Osteoblast (primary cell): ENCODE data around the gene CAPN12. TPM values are rescaled to one million over a fixed set of nuclear protein-coding genes. Genes with fewer than 3 reads are reported as not detected.

Source experiments
- DNase-seq: peaks from one replicate; pipeline ENCODE4 v3.0.0; 2011; ENCODE audit warnings: low spot score, mixed read lengths; ENCODE audit not compliant: insufficient read length; ENCODE audit errors: missing footprints
- H2AFZ ChIP-seq: 2 replicates; pipeline ENCODE4 v1.6.0; 2011; ENCODE audit warnings: mild to moderate bottlenecking, low read length
- H3K27ac ChIP-seq: 2 replicates; pipeline ENCODE4 v1.5.1; 2011; ENCODE audit warnings: mild to moderate bottlenecking, low read depth, low read length, moderate library complexity
- H3K27me3 ChIP-seq: 2 replicates; pipeline ENCODE4 v1.6.0; 2012; ENCODE audit warnings: mild to moderate bottlenecking, control low read depth, inconsistent platforms, low read length, moderate library complexity; ENCODE audit not compliant: insufficient read depth
- H3K36me3 ChIP-seq: 2 replicates; pipeline ENCODE4 v1.5.1; 2011; ENCODE audit warnings: mild to moderate bottlenecking, low read length, control low read depth, moderate library complexity; ENCODE audit not compliant: insufficient read depth
- H3K4me1 ChIP-seq: 2 replicates; pipeline ENCODE4 v1.5.1; 2011; ENCODE audit warnings: mild to moderate bottlenecking, low read length, control low read depth, moderate library complexity; ENCODE audit not compliant: insufficient read depth
- H3K4me2 ChIP-seq: 2 replicates; pipeline ENCODE4 v1.6.0; 2011; ENCODE audit warnings: mild to moderate bottlenecking, low read length; ENCODE audit not compliant: insufficient read depth
- H3K4me3 ChIP-seq: fragments of 200-600 bp; sonication (generic); 3 replicates; pipeline ENCODE4 v1.5.1; 2012; ENCODE audit warnings: mild to moderate bottlenecking, low read length, inconsistent platforms; ENCODE audit not compliant: insufficient read depth
- H3K79me2 ChIP-seq: 2 replicates; pipeline ENCODE4 v1.6.0; 2012; ENCODE audit warnings: mild to moderate bottlenecking, low read length, control low read depth, inconsistent platforms; ENCODE audit not compliant: insufficient read depth
- H3K9me3 ChIP-seq: 2 replicates; pipeline ENCODE4 v1.5.1; 2011; ENCODE audit warnings: low read depth, low read length, control low read depth
- H4K20me1 ChIP-seq: 2 replicates; pipeline ENCODE4 v1.6.0; 2012; ENCODE audit warnings: mild to moderate bottlenecking, low read length, control low read depth; ENCODE audit not compliant: insufficient read depth
- total RNA-seq: library from RNA; depleted of rRNA; stranded (reverse); fragments of >200 nt; gene quantifications from 2 replicates; pipeline ENCODE4 v1.2.3, GENCODE V29; 2012
- TF ChIP-seq, protein P1 (sequence below): IDR thresholded peaks from 2 replicates; pipeline ENCODE4 v1.5.1; 2011; ENCODE audit warnings: mild to moderate bottlenecking, low read depth, low read length, moderate library complexity; ENCODE audit errors: extremely low read depth

CAPN12 gene, protein sequence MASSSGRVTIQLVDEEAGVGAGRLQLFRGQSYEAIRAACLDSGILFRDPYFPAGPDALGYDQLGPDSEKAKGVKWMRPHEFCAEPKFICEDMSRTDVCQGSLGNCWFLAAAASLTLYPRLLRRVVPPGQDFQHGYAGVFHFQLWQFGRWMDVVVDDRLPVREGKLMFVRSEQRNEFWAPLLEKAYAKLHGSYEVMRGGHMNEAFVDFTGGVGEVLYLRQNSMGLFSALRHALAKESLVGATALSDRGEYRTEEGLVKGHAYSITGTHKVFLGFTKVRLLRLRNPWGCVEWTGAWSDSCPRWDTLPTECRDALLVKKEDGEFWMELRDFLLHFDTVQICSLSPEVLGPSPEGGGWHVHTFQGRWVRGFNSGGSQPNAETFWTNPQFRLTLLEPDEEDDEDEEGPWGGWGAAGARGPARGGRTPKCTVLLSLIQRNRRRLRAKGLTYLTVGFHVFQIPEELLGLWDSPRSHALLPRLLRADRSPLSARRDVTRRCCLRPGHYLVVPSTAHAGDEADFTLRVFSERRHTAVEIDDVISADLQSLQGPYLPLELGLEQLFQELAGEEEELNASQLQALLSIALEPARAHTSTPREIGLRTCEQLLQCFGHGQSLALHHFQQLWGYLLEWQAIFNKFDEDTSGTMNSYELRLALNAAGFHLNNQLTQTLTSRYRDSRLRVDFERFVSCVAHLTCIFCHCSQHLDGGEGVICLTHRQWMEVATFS
- not detected in 2 replicates for total RNA-seq

DNA sequence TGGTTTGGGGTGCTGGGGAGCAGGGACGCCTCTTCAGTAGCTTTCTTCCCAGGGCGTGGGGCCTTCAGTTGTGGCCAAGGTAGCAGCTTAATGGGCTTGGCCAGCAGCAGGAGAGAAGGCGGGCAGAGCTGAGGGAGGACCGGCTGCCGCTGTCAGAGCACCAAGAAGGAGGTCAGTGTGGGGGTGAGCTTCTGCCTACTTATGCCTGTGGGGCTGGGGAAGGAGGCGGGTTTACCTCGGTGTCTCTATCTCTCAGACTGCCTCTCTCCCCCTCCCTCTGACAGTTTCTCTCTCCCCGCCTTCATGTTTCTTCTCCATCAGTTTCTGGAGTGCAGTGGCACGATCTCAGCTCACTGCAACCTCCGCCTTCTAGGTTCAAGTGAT is at the start of gene CAPN12:
CAPN12 (minus strand) TSS at position 177 of the 384 bp plus-strand sequence. CDS start 309 bp downstream, outside the sequence.
- H3K27ac ChIP-seq = no peak within 1 kb of the TSS
- H3K27me3 ChIP-seq = no peaks in the 10 kb centered on the region
- H3K4me2 ChIP-seq = no peak within 1 kb of the TSS
- no peaks in the 10 kb centered on the region for H3K79me2 ChIP-seq
- H3K4me1 ChIP-seq = no peaks in the 10 kb centered on the region
- TF ChIP-seq, protein P1, sequence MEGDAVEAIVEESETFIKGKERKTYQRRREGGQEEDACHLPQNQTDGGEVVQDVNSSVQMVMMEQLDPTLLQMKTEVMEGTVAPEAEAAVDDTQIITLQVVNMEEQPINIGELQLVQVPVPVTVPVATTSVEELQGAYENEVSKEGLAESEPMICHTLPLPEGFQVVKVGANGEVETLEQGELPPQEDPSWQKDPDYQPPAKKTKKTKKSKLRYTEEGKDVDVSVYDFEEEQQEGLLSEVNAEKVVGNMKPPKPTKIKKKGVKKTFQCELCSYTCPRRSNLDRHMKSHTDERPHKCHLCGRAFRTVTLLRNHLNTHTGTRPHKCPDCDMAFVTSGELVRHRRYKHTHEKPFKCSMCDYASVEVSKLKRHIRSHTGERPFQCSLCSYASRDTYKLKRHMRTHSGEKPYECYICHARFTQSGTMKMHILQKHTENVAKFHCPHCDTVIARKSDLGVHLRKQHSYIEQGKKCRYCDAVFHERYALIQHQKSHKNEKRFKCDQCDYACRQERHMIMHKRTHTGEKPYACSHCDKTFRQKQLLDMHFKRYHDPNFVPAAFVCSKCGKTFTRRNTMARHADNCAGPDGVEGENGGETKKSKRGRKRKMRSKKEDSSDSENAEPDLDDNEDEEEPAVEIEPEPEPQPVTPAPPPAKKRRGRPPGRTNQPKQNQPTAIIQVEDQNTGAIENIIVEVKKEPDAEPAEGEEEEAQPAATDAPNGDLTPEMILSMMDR = no peak
- H3K36me3 ChIP-seq = no peaks in the 10 kb centered on the region
- H3K9me3 ChIP-seq = no peaks in the 10 kb centered on the region
- DNase-seq = peak; percentile 55
- no peak within 1 kb of the TSS for H2AFZ ChIP-seq
- no peak within 1 kb of the TSS for H3K4me3 ChIP-seq
- H4K20me1 ChIP-seq = no peaks in the 10 kb centered on the region

DNA sequence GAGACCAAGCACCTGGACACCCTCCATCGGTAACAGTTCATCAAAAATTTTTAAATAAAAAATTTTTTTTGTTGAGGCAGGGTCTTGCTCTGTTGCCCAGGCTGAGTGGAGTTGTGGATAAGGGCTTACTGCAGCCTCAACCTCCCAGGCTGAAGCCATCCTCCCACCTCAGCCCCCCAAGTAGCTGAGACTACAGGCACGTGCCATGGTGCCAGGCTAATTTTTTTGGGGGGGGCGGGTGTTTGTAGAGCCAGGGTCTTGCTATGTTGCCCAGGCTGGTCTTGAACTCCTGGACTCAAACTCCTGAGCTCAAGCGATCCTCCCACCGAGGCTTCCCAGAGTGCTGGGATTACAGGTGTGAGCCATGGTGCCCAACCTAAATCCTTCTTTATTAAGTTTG is 49.4 kb upstream of the CAPN12 start:
- H3K36me3 ChIP-seq = no peaks in the 10 kb centered on the region
- H4K20me1 ChIP-seq = no peaks in the 10 kb centered on the region
- H3K4me2 ChIP-seq = no peak overlapping the region
- H3K27me3 ChIP-seq = no peaks in the 10 kb centered on the region
- H3K79me2 ChIP-seq = no peaks in the 10 kb centered on the region
- TF ChIP-seq, protein P1 = no peak
- H2AFZ ChIP-seq = no peak overlapping the region
- no peak for DNase-seq
- H3K4me3 ChIP-seq = no peak overlapping the region
- H3K9me3 ChIP-seq = no peaks in the 10 kb centered on the region
- H3K27ac ChIP-seq = no peak overlapping the region
- H3K4me1 ChIP-seq = no peaks in the 10 kb centered on the region

DNA sequence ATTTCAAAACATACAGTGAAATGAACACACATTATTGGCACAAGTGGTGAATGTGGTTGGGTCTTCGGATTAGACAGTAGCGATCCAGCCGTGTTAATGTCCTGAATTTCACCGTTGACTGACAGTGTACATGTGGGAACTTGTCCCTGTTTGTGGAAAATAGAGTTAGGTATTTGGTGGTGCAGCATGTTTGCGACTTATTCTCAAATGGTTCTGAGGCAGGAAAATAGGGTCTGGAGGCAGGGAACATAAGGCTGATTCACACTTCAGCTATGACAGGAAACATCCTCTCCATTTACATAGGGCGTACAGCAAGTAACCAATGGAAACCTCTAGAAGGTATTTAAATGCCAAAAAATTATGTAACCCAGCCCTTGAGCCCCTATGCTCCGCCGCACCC is 48.9 kb upstream of the CAPN12 start:
- Histone ChIP-seq H2AFZ (no peak overlapping the region), H3K27ac (no peak overlapping the region), H3K9me3 (no peaks in the 10 kb centered on the region), H3K79me2 (no peaks in the 10 kb centered on the region), H3K4me2 (no peak overlapping the region), H3K27me3 (no peaks in the 10 kb centered on the region), H4K20me1 (no peaks in the 10 kb centered on the region), H3K4me3 (no peak overlapping the region), H3K36me3 (no peaks in the 10 kb centered on the region), H3K4me1 (no peaks in the 10 kb centered on the region)
- TF ChIP-seq, protein P1 = no peak
- peak; percentile 36 for DNase-seq
